ENCODE data around the gene ZNF217.

DNA sequence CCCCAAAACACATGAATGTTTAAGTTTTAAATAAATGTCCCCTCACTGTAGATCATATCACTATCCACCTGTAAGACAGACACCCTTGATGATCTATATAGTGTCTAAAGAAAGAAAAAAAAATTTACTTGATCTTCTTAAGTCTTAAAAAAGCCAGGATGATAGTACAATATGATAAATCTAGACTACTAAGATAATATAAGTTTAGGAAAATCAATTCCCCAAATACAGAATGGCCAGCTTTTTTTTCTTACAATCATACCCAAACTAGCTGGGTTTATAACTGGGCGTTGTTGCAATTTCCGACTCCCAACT, 14.4 kb downstream of the ZNF217 start:
- TF ChIP-seq POLR2A (IDR thresholded peaks at IDR 0.05; ENCODE audit: low read depth, low read length) (no peak), POLR2AphosphoS5 (IDR thresholded peaks at IDR 0.05; ENCODE audit: low read depth, low read length) (no peak), TAF1 (IDR thresholded peaks at IDR 0.05; ENCODE audit: borderline replicate concordance, low read depth, low read length) (no peak)
